Immature natural killer cell (primary cell): Measurements from ENCODE around the gene HMG20B. TPM values are rescaled to one million over a fixed set of nuclear protein-coding genes. Genes with fewer than 3 reads are reported as not detected.
A peak's percentile ranks its signal among the peaks of the same experiment; 100 is the strongest.

Source experiments
- DNase-seq, 3 donors: peaks; one replicate each; pipeline ENCODE4 v3.0.0; 2022; ENCODE audit warnings: mixed read lengths in 1 of 3
- H3K27ac Mint-ChIP-seq, 6 donors: one replicate each; pipeline ENCODE4 v1.8.0; 2020; ENCODE audit warnings: mixed read lengths in 6 of 6, mild to moderate bottlenecking in 5 of 6, inconsistent platforms in 4 of 6, moderate library complexity in 3 of 6
- H3K27me3 Mint-ChIP-seq, 3 donors: one replicate each; pipeline ENCODE4 v1.8.0; 2020 to 2021; ENCODE audit warnings: low read depth in 3 of 3, mild to moderate bottlenecking in 3 of 3, mixed read lengths in 3 of 3, moderate library complexity in 3 of 3, inconsistent platforms in 1 of 3
- H3K36me3 Mint-ChIP-seq, 3 donors: one replicate each; pipeline ENCODE4 v1.8.0; 2020; ENCODE audit warnings: mixed read lengths in 3 of 3, inconsistent platforms in 2 of 3, mild to moderate bottlenecking in 2 of 3
- H3K4me1 Mint-ChIP-seq, 2 donors: one replicate each; pipeline ENCODE4 v1.8.0; 2020; ENCODE audit warnings: inconsistent platforms in 2 of 2, mild to moderate bottlenecking in 2 of 2, mixed read lengths in 2 of 2, moderate library complexity in 1 of 2
- H3K4me3 Mint-ChIP-seq, 5 donors: one replicate each; pipeline ENCODE4 v1.8.0; 2020; ENCODE audit warnings: mild to moderate bottlenecking in 5 of 5, mixed read lengths in 5 of 5, inconsistent platforms in 3 of 5, moderate library complexity in 3 of 5
- H3K9me3 Mint-ChIP-seq, 6 donors: one replicate each; pipeline ENCODE4 v1.8.0; 2020; ENCODE audit warnings: mild to moderate bottlenecking in 6 of 6, mixed read lengths in 6 of 6, inconsistent platforms in 4 of 6, moderate library complexity in 3 of 6
- polyA plus RNA-seq, 3 donors: library from polyadenylated mRNA; unstranded; fragments of 300-500 nt; fragmentation: Illumina TruSeq; gene quantifications; one replicate each; pipeline ENCODE4 v1.2.3, GENCODE V29; 2021

HMG20B gene
- polyA plus RNA-seq, 3 donors from 2014 or later, result 42.9 to 74.8 (median 60.1) TPM

DNA sequence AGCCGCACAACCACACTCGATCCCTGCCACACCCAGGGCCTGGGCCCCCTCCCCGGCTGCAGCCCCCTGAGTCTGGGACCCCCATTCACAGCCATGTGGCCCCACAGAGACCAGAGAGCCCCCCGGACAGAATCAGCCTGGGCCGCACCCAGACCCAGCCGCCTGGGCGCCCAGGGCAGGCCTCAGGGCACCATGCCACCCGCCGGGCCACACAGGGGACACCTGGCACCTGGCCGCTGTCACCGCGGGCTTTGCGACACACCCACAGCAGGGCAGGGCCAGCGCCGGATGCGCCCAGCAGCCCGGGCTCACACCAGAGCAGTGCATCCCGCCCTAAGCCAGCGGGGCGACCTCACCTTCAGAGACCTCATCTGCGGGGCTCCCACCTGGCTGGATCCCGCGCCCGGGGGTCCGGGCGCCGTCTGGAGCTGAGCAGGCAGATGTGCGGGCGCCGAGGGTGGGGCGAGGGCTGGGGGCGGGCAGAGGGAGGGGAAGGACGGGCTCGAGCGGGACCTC lies 33.5 kb downstream of the HMG20B start:
- Mint-ChIP-seq H3K4me3 (peak overlapping the region in 1 of 5 donors; percentile 33), H3K27ac (no peak overlapping the region), H3K36me3 (no peaks in the 10 kb centered on the region), H3K4me1 (peaks cover 16 to 22% of the 10 kb centered on the region in 2 donors), H3K9me3 (no peaks in the 10 kb centered on the region), H3K27me3 (no peaks in the 10 kb centered on the region)
- peak; percentile 31 to 47 (median 36) for DNase-seq

DNA sequence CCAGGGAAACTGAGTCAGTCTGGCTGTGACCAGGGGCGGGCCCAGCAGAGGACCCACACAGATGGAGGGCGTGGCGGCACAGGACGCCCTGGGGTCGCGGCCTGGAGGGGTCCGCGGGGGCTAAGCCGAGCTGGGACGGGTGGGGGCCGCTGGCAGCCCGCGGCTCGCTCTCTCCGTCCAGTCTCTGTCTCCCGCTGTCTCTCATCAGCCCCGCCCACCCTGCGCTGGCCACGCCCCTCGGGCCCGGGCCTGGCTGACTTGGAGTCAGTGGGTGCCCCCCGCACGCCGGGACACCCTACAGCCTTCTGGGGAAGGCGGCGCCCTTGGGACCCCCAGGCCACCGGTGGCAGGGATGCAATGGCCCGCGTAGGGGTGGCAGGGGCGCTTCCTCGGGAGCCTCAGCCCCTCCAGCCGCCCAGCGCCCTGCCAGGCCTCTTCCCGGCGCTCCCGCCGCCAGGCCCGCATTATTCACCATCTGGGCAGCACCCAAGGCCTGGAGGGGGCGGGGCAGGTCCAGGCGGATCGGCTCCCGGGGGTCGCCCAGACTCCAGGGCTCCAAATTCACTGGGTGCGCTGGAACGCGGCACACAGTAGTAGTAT lies 34.0 kb downstream of the HMG20B start, which contains the start of gene TBXA2R:
Gene TBXA2R (minus strand): TSS at position 186 of the 600 bp plus-strand sequence. CDS start 6,241 bp downstream, outside the sequence.
- H3K27ac Mint-ChIP-seq, result peak within 1 kb of the TSS in 2 of 6 donors; percentile 68 to 75
- peaks cover 0 to under 1% (median 0%) of the 10 kb centered on the region in 3 donors for H3K36me3 Mint-ChIP-seq
- H3K27me3 Mint-ChIP-seq, result no peaks in the 10 kb centered on the region
- H3K4me1 Mint-ChIP-seq, result peaks cover 16 to 22% of the 10 kb centered on the region in 2 donors
- peak; percentile 54 to 58 (median 57) for DNase-seq
- no peaks in the 10 kb centered on the region for H3K9me3 Mint-ChIP-seq
- peak within 1 kb of the TSS; percentile 35 to 75 (median 65) for H3K4me3 Mint-ChIP-seq

DNA sequence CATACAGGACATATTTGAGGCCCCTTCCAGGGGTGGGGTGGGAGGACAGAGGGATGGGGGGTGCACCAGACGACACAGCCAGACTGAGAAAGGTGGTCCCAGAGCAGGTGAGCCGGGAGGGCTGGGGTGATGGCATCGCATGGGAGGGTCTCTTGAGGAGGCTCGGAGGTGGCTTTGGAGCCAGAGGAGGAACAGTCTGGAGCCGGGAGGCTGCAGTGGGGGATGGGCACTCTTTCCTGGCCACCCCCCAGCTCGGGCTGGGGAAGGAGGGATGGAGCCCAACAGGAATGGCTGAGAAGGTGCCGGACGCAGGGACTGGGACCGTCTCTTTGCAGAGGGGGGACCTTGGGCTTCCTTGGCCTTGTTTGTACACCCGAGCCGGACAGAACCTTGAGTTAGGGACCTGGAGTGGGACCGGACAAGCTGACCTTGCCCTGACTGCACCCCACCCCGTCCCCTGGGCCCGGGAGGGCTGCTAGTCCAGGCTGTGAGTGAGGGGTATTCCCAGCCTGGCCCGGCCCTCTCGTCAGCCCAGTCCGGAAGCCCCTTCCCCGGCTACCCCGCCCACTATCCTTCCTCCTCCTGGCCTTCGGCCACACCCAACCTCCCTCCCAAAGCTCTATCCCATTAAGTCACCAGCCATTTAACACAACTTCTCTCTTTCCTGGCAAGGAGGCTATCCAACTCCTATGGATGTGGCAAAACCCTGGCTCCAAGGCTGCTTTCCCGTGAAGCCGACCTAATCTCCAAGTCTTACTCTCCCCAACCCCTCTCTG lies 34.7 kb downstream of the HMG20B start:
- no peak for DNase-seq
- Mint-ChIP-seq H3K27me3 (no peaks in the 10 kb centered on the region), H3K27ac (peak overlapping the region in 4 of 6 donors; percentile 68 to 81 (median 72)), H3K4me1 (peaks cover 16 to 22% of the 10 kb centered on the region in 2 donors), H3K4me3 (peak overlapping the region; percentile 65 to 75 (median 69)), H3K9me3 (no peaks in the 10 kb centered on the region), H3K36me3 (peaks cover 0 to 5% (median 0%) of the 10 kb centered on the region in 3 donors)

DNA sequence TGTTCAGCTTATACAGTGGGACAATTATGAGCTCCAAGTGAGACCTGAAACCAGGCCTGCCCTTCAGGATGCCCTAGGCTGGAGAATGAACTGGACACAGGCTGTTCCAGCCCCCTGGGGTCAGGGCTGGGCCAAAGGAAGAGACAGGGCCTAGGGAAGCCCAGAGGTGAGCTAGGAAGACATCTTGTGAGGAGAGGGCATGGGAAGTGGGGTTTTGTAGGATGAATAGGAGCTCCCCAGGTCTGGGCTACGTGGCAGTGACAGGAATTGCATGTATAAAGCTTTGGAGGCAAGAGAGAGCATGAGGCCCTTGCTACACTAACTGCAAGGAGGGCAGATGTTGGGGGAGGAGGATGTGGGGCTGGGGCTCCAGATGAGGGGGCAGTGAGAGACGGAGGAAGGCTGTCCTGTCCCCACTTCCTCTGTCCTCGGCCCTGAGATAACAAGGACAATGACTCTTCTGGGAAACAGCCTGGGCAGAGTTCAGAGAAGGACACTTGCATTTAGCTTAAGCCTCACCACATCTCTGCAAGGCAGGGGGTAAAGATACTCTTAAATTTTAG lies 35.4 kb downstream of the HMG20B start:
- no peak for DNase-seq
- Mint-ChIP-seq H3K27me3 (no peaks in the 10 kb centered on the region), H3K4me1 (peaks cover 16 to 22% of the 10 kb centered on the region in 2 donors), H3K27ac (peak overlapping the region in 4 of 6 donors; percentile 68 to 81 (median 72)), H3K4me3 (peak overlapping the region; percentile 65 to 75 (median 69)), H3K9me3 (no peaks in the 10 kb centered on the region), H3K36me3 (peaks cover 0 to 5% (median 0%) of the 10 kb centered on the region in 3 donors)

DNA sequence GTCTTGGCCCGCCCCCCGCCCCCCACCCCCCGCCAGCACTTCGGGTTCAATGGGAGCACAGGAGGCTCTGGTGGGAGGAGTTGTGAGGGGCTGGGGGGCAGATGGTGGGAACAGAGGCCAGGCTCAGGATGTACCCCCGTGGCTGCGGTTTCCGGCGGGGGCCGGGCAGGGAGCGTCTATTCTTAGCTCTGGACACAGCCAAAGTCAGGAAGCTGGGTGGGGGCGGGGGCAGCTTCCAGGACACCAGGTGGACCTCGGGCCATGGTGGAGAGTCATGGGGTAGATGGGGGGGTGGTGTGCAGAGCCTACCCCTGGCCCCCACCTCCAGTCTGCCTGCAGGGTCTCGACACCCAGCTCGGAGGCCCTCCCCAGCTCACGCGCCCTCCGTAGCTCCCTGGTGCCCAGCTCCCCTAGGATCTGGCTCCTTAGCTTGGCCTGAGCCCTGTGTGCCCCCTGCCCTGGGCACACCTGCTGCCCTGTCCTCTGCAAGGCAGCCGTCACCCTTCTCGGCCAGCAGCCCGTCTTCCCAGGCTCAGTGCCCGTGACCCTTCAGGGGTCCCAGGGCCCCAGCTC lies 36.1 kb downstream of the HMG20B start:
- H3K4me1 Mint-ChIP-seq, result peaks cover 16 to 22% of the 10 kb centered on the region in 2 donors
- no peaks in the 10 kb centered on the region for H3K27me3 Mint-ChIP-seq
- H3K4me3 Mint-ChIP-seq, result no peak overlapping the region
- no peaks in the 10 kb centered on the region for H3K9me3 Mint-ChIP-seq
- peaks cover 0 to 5% (median 0%) of the 10 kb centered on the region in 3 donors for H3K36me3 Mint-ChIP-seq
- no peak overlapping the region for H3K27ac Mint-ChIP-seq
- DNase-seq, result no peak

- Mint-ChIP-seq H3K4me1 (peaks cover 16 to 22% of the 10 kb centered on the region in 2 donors), H3K9me3 (no peaks in the 10 kb centered on the region), H3K27ac (peak overlapping the region in 1 of 6 donors; percentile 20), H3K4me3 (no peak overlapping the region), H3K27me3 (no peaks in the 10 kb centered on the region), H3K36me3 (peaks cover 0 to 5% (median 0%) of the 10 kb centered on the region in 3 donors)
- no peak for DNase-seq
Observed at GRCh38 chr19:3609779-3610719, 37.3 kb downstream of the HMG20B start.

DNA sequence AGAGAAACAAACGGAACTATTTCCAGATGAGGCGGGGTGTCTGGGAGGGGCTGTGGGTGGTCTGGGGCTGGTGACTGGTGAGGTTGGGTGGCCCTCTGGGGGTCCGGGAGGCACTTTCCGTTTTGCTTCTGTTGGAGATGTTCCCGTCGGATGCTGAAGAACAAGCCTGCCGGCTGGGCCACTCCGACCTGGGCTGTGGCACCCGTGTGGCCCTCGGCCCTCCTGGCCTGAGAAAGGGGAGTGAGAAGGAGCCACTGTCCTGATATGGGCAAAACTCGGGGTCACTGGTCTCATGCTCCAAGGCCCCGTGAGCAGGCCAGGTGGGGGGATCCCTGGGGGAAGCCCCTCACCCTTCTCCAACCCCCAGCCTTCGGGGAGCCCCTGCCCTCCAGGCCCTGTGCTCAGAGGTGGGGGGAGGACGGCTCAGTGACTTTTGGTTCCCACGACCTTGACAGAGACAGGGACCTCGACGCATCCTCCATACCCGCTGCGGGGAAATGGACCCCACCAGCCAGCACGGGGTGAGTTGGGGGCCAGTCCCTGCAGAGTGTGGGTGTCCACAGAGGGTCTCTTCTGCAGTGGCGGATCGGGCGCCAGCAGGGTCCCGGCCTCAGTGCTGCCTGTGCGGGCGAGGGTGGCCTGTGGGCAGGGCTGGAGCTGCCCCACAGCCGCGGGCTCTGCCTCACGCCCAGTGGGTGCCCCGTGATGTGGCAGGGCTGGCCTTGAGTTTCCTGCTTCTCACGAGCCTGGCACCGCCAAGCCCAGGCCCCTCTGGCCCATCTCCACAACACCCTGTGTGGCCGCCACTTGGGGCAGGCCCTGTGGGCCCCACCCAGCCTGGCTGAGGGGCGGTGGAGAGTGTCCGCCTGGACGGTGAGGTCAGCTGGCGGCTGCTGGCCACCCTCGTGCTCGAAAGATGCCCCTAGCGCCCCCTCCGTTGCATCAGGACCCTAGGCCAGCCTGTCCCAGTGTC lies 38.3 kb downstream of the HMG20B start:
- Mint-ChIP-seq H3K4me3 (no peak overlapping the region), H3K9me3 (no peaks in the 10 kb centered on the region), H3K36me3 (peaks cover 0 to 5% (median 0%) of the 10 kb centered on the region in 3 donors), H3K4me1 (peaks cover 16 to 22% of the 10 kb centered on the region in 2 donors), H3K27ac (no peak overlapping the region), H3K27me3 (no peaks in the 10 kb centered on the region)
- DNase-seq, result no peak

GRCh38 chr19:3611841-3612240 lies 39.1 kb downstream of the HMG20B start:
- Mint-ChIP-seq H3K27ac (no peak overlapping the region), H3K36me3 (peaks cover 0 to 5% (median 0%) of the 10 kb centered on the region in 3 donors), H3K27me3 (no peaks in the 10 kb centered on the region), H3K4me3 (no peak overlapping the region), H3K9me3 (no peaks in the 10 kb centered on the region), H3K4me1 (peaks cover 16 to 22% of the 10 kb centered on the region in 2 donors)
- DNase-seq, result no peak

DNA sequence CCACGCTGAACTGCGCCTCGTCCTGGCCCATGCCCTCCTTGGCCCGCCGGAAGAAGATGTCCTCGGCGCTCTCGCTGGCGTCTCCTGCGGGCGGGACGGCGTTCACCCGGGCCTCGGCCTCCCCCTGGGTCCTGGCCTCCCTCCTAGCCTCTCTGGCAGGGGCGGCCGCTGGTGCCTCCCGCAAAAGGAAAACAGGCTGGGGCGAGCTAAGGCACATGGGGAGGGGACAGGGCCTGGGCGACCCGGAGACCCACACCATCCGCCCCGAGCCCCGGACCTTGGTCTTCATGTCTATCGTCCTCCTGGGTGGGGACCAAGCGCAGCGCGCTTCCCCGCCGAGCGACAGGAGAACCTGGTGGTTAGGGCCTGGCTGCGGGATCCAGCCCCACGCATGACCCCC lies 39.6 kb downstream of the HMG20B start:
- Mint-ChIP-seq H3K27ac (no peak overlapping the region), H3K36me3 (peaks cover 0 to 5% (median 0%) of the 10 kb centered on the region in 3 donors), H3K4me1 (peaks cover 12 to 19% of the 10 kb centered on the region in 2 donors), H3K27me3 (no peaks in the 10 kb centered on the region), H3K4me3 (no peak overlapping the region), H3K9me3 (no peaks in the 10 kb centered on the region)
- DNase-seq, result no peak

DNA sequence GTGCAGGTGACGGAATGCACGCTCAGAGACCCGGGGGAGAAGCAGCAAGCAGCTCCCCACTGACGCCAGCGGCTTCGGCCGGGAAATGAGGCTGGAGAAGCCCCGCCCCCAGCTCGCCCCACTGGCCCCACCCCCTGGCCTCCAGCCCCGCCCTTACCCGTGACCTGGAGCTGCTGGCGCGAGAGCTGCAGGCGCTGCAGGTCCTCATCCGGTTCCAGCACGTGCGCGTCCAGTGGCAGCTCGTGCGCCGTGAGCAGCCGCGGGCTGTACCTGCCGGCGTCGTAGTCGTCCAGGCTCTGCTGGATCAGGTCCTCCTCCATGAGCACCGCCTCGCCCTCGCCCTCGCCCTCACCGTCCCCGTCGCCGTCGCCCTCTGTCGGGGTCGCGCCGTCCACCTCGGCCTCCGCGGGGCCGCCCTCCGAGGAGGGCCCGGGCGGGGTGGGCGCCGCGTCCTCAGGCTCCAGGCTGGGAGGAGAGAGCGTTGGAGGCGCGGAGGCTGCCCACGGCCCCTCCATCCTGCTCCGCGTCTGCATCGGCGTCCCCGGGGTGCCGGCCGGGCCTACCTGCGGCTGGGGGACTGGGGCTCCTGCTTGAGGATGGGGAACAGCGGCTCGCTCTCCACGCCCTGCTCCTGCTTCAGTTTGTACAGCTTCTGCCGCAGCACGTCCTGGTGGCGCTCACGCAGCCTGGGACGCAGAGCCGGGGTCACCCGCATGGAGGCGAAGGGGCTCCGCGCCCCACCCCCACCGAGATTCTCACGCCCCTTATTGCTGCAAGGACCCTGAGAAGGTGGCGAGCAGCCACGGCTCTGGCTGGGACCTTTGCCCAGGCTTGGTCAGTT lies 40.4 kb downstream of the HMG20B start:
- peaks cover 0 to 5% (median 0%) of the 10 kb centered on the region in 3 donors for H3K36me3 Mint-ChIP-seq
- DNase-seq, result no peak
- no peaks in the 10 kb centered on the region for H3K9me3 Mint-ChIP-seq
- no peaks in the 10 kb centered on the region for H3K27me3 Mint-ChIP-seq
- H3K4me1 Mint-ChIP-seq, result peaks cover 4 to 11% of the 10 kb centered on the region in 2 donors
- H3K4me3 Mint-ChIP-seq, result no peak overlapping the region
- H3K27ac Mint-ChIP-seq, result no peak overlapping the region
